ENCODE data around the gene LPCAT4.
"Not testable (repeated sequence)": the region's sequence is repeated elsewhere in the genome, so short reads cannot be mapped to it uniquely, and the experiment has no call there.

LPCAT4 gene

GRCh38 chr15:34362047-34362773, 4.8 kb downstream of the LPCAT4 start:
- no peak for DNase-seq (ENCODE audit: low read depth in 2 of 2, low spot score in 1 of 2)

- no peak for DNase-seq (ENCODE audit: low read depth in 2 of 2, low spot score in 1 of 2)
Measured at GRCh38 chr15:34361278-34361677, 5.7 kb downstream of the LPCAT4 start.

GRCh38 chr15:34360298-34360697, 6.7 kb downstream of the LPCAT4 start:
- DNase-seq (ENCODE audit: low read depth in 2 of 2, low spot score in 1 of 2): no peak

- DNase-seq (ENCODE audit: low read depth in 2 of 2, low spot score in 1 of 2): no peak
Measured at GRCh38 chr15:34359416-34359815, 7.6 kb downstream of the LPCAT4 start.

GRCh38 chr15:34358948-34359347, 8.0 kb downstream of the LPCAT4 start:
- DNase-seq (ENCODE audit: low read depth in 2 of 2, low spot score in 1 of 2): no peak

GRCh38 chr15:34358367-34358766, 8.6 kb downstream of the LPCAT4 start:
- no peak for DNase-seq (ENCODE audit: low read depth in 2 of 2, low spot score in 1 of 2)

GRCh38 chr15:34357653-34358052, 9.3 kb downstream of the LPCAT4 start:
- DNase-seq (ENCODE audit: low read depth in 2 of 2, low spot score in 1 of 2): no peak

- DNase-seq (ENCODE audit: low read depth in 2 of 2, low spot score in 1 of 2): no peak
Measured at GRCh38 chr15:34355241-34355640, 11.8 kb downstream of the LPCAT4 start.

- no peak for DNase-seq (ENCODE audit: low read depth in 2 of 2, low spot score in 1 of 2)
Measured at GRCh38 chr15:34354286-34354685, 12.7 kb downstream of the LPCAT4 start.

- no peak for DNase-seq (ENCODE audit: low read depth in 2 of 2, low spot score in 1 of 2)
Measured at GRCh38 chr15:34353627-34354026, 13.4 kb downstream of the LPCAT4 start.

- DNase-seq (ENCODE audit: low read depth in 2 of 2, low spot score in 1 of 2): not testable (repeated sequence)
Measured at GRCh38 chr15:34352996-34353395, 14.0 kb downstream of the LPCAT4 start.

GRCh38 chr15:34349769-34350168, 17.2 kb downstream of the LPCAT4 start:
- DNase-seq (ENCODE audit: low read depth in 2 of 2, low spot score in 1 of 2): no peak

- DNase-seq (ENCODE audit: low read depth in 2 of 2, low spot score in 1 of 2): no peak
Measured at GRCh38 chr15:34348735-34349300, 18.2 kb downstream of the LPCAT4 start.

- DNase-seq (ENCODE audit: low read depth in 2 of 2, low spot score in 1 of 2): no peak
Measured at GRCh38 chr15:34347951-34348638, 18.9 kb downstream of the LPCAT4 start.

- DNase-seq (ENCODE audit: low read depth in 2 of 2, low spot score in 1 of 2): peak; percentile 89 to 91
Measured at GRCh38 chr15:34342737-34343575, 24.0 kb downstream of the LPCAT4 start, which contains the start of the genes NOP10 and NUTM1. Gene NOP10 (minus strand): TSS chr15:34343136. CDS start chr15:34343073, 63 bp downstream. Gene NUTM1 (plus strand): TSS chr15:34343315. CDS start chr15:34343697, 382 bp downstream.

- not testable (repeated sequence) for DNase-seq (ENCODE audit: low read depth in 2 of 2, low spot score in 1 of 2)
Measured at GRCh38 chr15:34342213-34342736, 24.7 kb downstream of the LPCAT4 start.

- no peak for DNase-seq (ENCODE audit: low read depth in 2 of 2, low spot score in 1 of 2)
Measured at GRCh38 chr15:34341381-34342212, 25.4 kb downstream of the LPCAT4 start.

GRCh38 chr15:34339946-34340345, 27.1 kb downstream of the LPCAT4 start:
- DNase-seq (ENCODE audit: low read depth in 2 of 2, low spot score in 1 of 2): no peak

- DNase-seq (ENCODE audit: low read depth in 2 of 2, low spot score in 1 of 2): no peak
Measured at GRCh38 chr15:34338347-34338746, 28.6 kb downstream of the LPCAT4 start.
